ENCODE measurements around the gene GAS2L1. TPM values are rescaled to one million over a fixed set of nuclear protein-coding genes. Genes with fewer than 3 reads are reported as not detected.

The GAS2L1 gene
- total RNA-seq, 2 donors from 2014 or later: 22.2 to 24.9 TPM

- H3K9me3 ChIP-seq (ENCODE audit: control insufficient read depth, low read length): no peaks in the 10 kb centered on the region
- 94 to 97% methylated on average over 30 to 50 of the region's 50 CpGs for WGBS, 2 experiments (ENCODE audit: insufficient coverage in 1 of 2, insufficient read length in 1 of 2)
- H3K9ac ChIP-seq (ENCODE audit: extremely low read depth, low read length, poor library complexity, severe bottlenecking): no peak overlapping the region
- peaks cover 7% of the 10 kb centered on the region for H3K27me3 Mint-ChIP-seq (ENCODE audit: insufficient read depth)
- peaks cover 7% of the 10 kb centered on the region for H3K27me3 ChIP-seq (ENCODE audit: control insufficient read depth, insufficient read depth, low read length, poor library complexity, severe bottlenecking)
- H3K9me3 Mint-ChIP-seq: peaks cover under 1% of the 10 kb centered on the region
- TF ChIP-seq CTCF (conservative IDR thresholded peaks at IDR 0.05): no peak
- no peaks in the 10 kb centered on the region for H3K36me3 ChIP-seq (ENCODE audit: control insufficient read depth, insufficient read depth, low read length)
- no peak overlapping the region for H3K27ac ChIP-seq (ENCODE audit: low read depth, low read length)
- peaks cover 21% of the 10 kb centered on the region for H3K4me1 Mint-ChIP-seq
- peak overlapping the region; percentile 78 for H3K4me3 Mint-ChIP-seq
- no peak overlapping the region for H3K27ac Mint-ChIP-seq
- DNase-seq: no peak
- no peak overlapping the region for H3K4me3 ChIP-seq (ENCODE audit: low read length)
- peaks cover 8% of the 10 kb centered on the region for H3K4me1 ChIP-seq (ENCODE audit: control insufficient read depth, insufficient read depth, low read length)
- H3K36me3 Mint-ChIP-seq (ENCODE audit: low read depth): peaks cover 7% of the 10 kb centered on the region
Observed at GRCh38 chr22:29308148-29308790, 1.8 kb downstream of the GAS2L1 start.

GRCh38 chr22:29308791-29309262, 2.4 kb downstream of the GAS2L1 start:
- Mint-ChIP-seq H3K4me3 (peak overlapping the region; percentile 33), H3K27ac (no peak overlapping the region), H3K36me3 (ENCODE audit: low read depth) (peaks cover 7% of the 10 kb centered on the region), H3K9me3 (peaks cover 5% of the 10 kb centered on the region), H3K4me1 (peaks cover 21% of the 10 kb centered on the region), H3K27me3 (ENCODE audit: insufficient read depth) (peaks cover 12% of the 10 kb centered on the region)
- H3K27me3 ChIP-seq (ENCODE audit: control insufficient read depth, insufficient read depth, low read length, poor library complexity, severe bottlenecking): peaks cover 12% of the 10 kb centered on the region
- no peaks in the 10 kb centered on the region for H3K9me3 ChIP-seq (ENCODE audit: control insufficient read depth, low read length)
- H3K27ac ChIP-seq (ENCODE audit: low read depth, low read length): no peak overlapping the region
- no peaks in the 10 kb centered on the region for H3K36me3 ChIP-seq (ENCODE audit: control insufficient read depth, insufficient read depth, low read length)
- H3K4me3 ChIP-seq (ENCODE audit: low read length): no peak overlapping the region
- DNase-seq: no peak
- 82 to 84% methylated on average over 8 to 13 of the region's 13 CpGs for WGBS, 2 experiments (ENCODE audit: insufficient coverage in 1 of 2, insufficient read length in 1 of 2)
- no peak for TF ChIP-seq CTCF (conservative IDR thresholded peaks at IDR 0.05)
- peaks cover 8% of the 10 kb centered on the region for H3K4me1 ChIP-seq (ENCODE audit: control insufficient read depth, insufficient read depth, low read length)
- H3K9ac ChIP-seq (ENCODE audit: extremely low read depth, low read length, poor library complexity, severe bottlenecking): no peak overlapping the region

- peaks cover 19% of the 10 kb centered on the region for H3K27me3 ChIP-seq (ENCODE audit: control insufficient read depth, insufficient read depth, low read length, poor library complexity, severe bottlenecking)
- no peak overlapping the region for H3K9ac ChIP-seq (ENCODE audit: extremely low read depth, low read length, poor library complexity, severe bottlenecking)
- peak; percentile 48 for DNase-seq
- peaks cover 8% of the 10 kb centered on the region for H3K4me1 ChIP-seq (ENCODE audit: control insufficient read depth, insufficient read depth, low read length)
- no peaks in the 10 kb centered on the region for H3K36me3 ChIP-seq (ENCODE audit: control insufficient read depth, insufficient read depth, low read length)
- no peak overlapping the region for H3K27ac ChIP-seq (ENCODE audit: low read depth, low read length)
- H3K4me3 ChIP-seq (ENCODE audit: low read length): no peak overlapping the region
- H3K9me3 ChIP-seq (ENCODE audit: control insufficient read depth, low read length): no peaks in the 10 kb centered on the region
- H3K4me1 Mint-ChIP-seq: peaks cover 24% of the 10 kb centered on the region
- peaks cover 19% of the 10 kb centered on the region for H3K27me3 Mint-ChIP-seq (ENCODE audit: insufficient read depth)
- 88 to 92% methylated on average over 11 to 21 of the region's 21 CpGs for WGBS, 2 experiments (ENCODE audit: insufficient coverage in 1 of 2, insufficient read length in 1 of 2)
- TF ChIP-seq CTCF (conservative IDR thresholded peaks at IDR 0.05): no peak
- peaks cover 10% of the 10 kb centered on the region for H3K9me3 Mint-ChIP-seq
- H3K4me3 Mint-ChIP-seq: peak overlapping the region; percentile 33
- peaks cover 11% of the 10 kb centered on the region for H3K36me3 Mint-ChIP-seq (ENCODE audit: low read depth)
- H3K27ac Mint-ChIP-seq: peak overlapping the region; percentile 35
Observed at GRCh38 chr22:29309332-29310064, 3.0 kb downstream of the GAS2L1 start.
